ENCODE data around the gene IDH1.

Gene IDH1

DNA sequence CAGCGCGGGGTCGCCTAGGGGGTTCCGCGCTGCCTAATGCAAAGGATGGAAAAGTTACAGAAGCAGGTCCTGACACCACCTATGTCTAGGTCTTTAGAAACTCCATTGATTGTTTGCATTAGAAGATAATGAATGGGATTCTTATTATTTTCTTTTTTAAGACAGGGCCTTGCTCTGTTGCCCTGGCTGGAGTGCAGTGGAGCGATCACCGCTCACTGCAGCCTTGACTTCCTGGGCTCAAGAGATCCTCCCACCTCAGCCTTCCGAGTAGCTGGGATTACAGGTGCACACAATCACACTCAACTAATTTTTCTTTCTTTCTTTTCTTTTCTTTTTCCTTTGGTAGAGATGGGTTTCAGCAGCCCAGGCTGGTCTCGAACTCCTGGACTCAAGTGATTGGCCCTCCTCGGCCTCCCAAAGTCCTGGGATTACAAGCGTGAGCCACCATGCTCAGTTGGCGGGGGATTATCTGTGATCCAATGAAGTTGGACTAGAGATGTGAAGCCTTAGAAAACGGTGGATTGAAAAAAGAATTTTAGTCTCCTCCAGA lies 761 bp upstream of the IDH1 start:
- peak overlapping the region; percentile 97 for H3K4me2 ChIP-seq (ENCODE audit: low read length)
- peak overlapping the region; percentile 98 for H3K4me3 ChIP-seq (ENCODE audit: low read length)
- H3K4me1 ChIP-seq (ENCODE audit: control insufficient read depth, insufficient read depth, low read length): peaks cover 15% of the 10 kb centered on the region
- H3K36me3 ChIP-seq (ENCODE audit: insufficient read depth, low read length): peaks cover 8% of the 10 kb centered on the region
- no peaks in the 10 kb centered on the region for H3K27me3 ChIP-seq (ENCODE audit: control insufficient read depth, insufficient read depth, low read length)
- peak overlapping the region; percentile 83 for H3K9ac ChIP-seq (ENCODE audit: low read depth, low read length)
- H3K9me3 ChIP-seq (replicated peaks; ENCODE audit: low read length): no peaks in the 10 kb centered on the region

DNA sequence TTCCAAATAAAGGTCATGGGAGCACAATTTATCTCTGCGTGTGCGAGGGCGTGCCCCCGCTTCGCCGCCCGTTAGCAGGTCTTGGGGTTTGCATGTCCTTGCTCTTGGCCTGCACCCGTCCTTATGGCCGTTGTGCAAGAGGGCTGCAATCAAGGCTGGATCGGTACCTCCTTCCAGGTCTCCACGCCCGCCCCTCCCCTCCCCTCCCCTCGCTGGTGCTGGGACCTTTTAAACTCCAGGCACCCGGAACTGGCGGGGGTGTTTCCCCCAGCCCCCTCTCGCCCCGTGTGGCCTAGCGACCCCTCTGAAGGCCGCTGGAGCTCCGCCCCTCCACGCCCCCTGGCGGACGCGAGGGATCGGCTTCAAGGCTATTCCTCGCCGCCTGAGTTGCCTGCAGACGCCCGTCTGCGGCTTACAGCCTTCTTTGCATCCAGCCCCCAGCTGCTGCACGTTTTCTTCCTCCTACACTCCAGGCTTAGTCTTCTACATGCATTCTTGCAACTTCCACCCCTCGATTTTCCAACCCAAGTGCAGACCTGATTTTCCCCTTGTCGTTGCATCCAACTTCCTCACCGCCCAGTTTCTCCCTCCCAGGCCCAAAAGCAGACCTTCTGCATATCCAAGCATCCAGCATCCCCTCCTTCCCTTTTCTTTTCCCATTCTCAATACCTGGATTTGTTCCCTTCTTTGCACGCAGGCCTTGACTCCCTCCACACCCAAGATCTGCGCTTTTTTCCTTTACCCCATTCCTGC lies 577 bp downstream of the IDH1 start:
- no peaks in the 10 kb centered on the region for H3K27me3 ChIP-seq (ENCODE audit: control insufficient read depth, insufficient read depth, low read length)
- H3K4me1 ChIP-seq (ENCODE audit: control insufficient read depth, insufficient read depth, low read length): peaks cover 17% of the 10 kb centered on the region
- peak overlapping the region; percentile 82 for H3K9ac ChIP-seq (ENCODE audit: low read depth, low read length)
- no peaks in the 10 kb centered on the region for H3K9me3 ChIP-seq (replicated peaks; ENCODE audit: low read length)
- H3K4me3 ChIP-seq (ENCODE audit: low read length): peak overlapping the region; percentile 98
- peak overlapping the region; percentile 97 for H3K4me2 ChIP-seq (ENCODE audit: low read length)
- H3K36me3 ChIP-seq (ENCODE audit: insufficient read depth, low read length): peaks cover 12% of the 10 kb centered on the region

DNA sequence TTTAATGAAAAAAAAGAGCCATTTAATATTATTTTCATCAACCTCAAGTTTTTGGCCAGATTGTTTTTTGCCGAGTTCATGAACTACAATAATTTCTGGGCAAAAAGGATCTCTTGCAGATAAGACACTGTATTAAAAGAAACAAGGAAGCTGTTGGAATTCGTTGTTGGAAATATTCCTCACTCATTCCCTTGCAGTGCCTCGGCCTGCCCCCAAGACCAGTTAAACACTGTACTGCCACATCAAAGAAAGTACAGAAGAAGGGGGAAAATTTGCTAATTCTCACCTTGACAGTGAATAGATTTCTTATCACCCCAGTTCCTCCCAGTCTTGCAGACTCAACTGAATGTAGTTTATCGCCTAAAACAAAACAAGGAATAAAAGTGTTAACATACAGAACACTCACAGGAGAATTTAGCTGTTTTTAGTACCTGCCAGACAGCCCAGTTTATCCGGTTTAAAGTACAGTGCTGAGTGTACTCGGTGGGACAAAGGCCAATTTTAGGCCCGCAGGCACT lies 1.2 kb downstream of the IDH1 start:
- no peaks in the 10 kb centered on the region for H3K9me3 ChIP-seq (replicated peaks; ENCODE audit: low read length)

DNA sequence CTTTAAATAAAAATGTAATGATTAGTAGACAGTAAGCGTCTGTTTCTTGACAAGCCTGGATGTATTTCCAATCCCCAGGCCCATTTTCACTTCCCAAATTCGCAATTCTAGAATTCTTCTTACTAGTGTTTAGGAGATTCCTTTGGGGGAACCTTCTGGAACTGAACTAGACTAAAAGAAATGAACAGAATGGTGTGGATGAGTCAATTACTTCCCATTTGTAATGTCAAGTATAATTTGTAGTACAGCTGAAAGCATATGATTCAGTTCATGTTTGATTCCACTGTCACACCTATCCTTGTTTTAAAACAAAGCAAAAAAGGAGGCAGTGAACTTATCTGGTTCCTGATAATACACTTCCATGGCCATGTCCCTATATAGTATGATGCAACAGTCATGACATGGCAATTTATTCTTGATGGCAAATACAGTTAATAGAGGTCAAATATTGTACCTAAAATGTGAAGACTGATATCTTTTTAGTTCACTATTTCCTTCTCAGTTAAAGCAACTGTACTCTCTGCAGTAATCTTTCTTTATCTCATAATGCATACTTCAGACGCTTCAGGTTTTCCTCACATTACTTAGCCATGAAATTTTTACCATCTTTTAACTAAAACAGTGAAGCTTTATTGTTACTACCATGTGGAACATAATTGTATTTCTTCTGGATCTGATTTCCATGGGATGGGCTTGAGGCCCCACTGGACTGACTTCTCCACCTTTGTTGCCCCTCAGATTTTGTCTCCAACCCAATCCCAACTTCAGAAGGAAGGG lies 2.0 kb downstream of the IDH1 start:
- H3K4me3 ChIP-seq (ENCODE audit: low read length): no peak overlapping the region
- peaks cover 21% of the 10 kb centered on the region for H3K36me3 ChIP-seq (ENCODE audit: insufficient read depth, low read length)
- H3K4me2 ChIP-seq (ENCODE audit: low read length): peak overlapping the region; percentile 97
- H3K4me1 ChIP-seq (ENCODE audit: control insufficient read depth, insufficient read depth, low read length): peaks cover 17% of the 10 kb centered on the region
- no peaks in the 10 kb centered on the region for H3K27me3 ChIP-seq (ENCODE audit: control insufficient read depth, insufficient read depth, low read length)
- H3K9me3 ChIP-seq (replicated peaks; ENCODE audit: low read length): no peaks in the 10 kb centered on the region
- H3K9ac ChIP-seq (ENCODE audit: low read depth, low read length): no peak overlapping the region

More for the DNA sequence above, 1.2 kb downstream of the IDH1 start:
- Histone ChIP-seq H3K9ac (ENCODE audit: low read depth, low read length) (peak overlapping the region; percentile 82), H3K4me3 (ENCODE audit: low read length) (peak overlapping the region; percentile 98), H3K4me1 (ENCODE audit: control insufficient read depth, insufficient read depth, low read length) (peaks cover 17% of the 10 kb centered on the region), H3K27me3 (ENCODE audit: control insufficient read depth, insufficient read depth, low read length) (no peaks in the 10 kb centered on the region), H3K4me2 (ENCODE audit: low read length) (peak overlapping the region; percentile 97), H3K36me3 (ENCODE audit: insufficient read depth, low read length) (peaks cover 15% of the 10 kb centered on the region)

DNA sequence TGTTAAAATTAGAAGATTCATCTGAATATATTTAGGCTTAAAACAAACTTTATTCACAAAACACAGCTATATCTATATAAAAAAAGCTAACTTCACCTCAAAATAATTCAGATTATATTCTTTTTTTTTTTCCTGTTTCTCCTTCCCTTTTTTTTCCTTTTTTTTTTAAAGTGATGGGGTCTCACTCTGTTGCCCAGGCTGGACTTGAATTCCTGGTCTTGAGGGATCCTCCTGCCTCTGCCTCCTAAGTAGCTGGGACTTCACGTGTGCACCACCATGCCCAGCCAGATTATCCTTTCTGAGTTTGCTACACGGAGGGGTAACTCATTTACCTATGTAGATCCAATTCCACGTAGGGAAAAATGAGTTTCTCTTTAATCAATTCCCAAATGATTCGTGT lies 3.8 kb downstream of the IDH1 start:
- peaks cover 33% of the 10 kb centered on the region for H3K36me3 ChIP-seq (ENCODE audit: insufficient read depth, low read length)
- peaks cover 17% of the 10 kb centered on the region for H3K4me1 ChIP-seq (ENCODE audit: control insufficient read depth, insufficient read depth, low read length)
- no peak overlapping the region for H3K4me2 ChIP-seq (ENCODE audit: low read length)
- H3K4me3 ChIP-seq (ENCODE audit: low read length): no peak overlapping the region
- no peak overlapping the region for H3K9ac ChIP-seq (ENCODE audit: low read depth, low read length)
- no peaks in the 10 kb centered on the region for H3K27me3 ChIP-seq (ENCODE audit: control insufficient read depth, insufficient read depth, low read length)
- no peaks in the 10 kb centered on the region for H3K9me3 ChIP-seq (replicated peaks; ENCODE audit: low read length)

DNA sequence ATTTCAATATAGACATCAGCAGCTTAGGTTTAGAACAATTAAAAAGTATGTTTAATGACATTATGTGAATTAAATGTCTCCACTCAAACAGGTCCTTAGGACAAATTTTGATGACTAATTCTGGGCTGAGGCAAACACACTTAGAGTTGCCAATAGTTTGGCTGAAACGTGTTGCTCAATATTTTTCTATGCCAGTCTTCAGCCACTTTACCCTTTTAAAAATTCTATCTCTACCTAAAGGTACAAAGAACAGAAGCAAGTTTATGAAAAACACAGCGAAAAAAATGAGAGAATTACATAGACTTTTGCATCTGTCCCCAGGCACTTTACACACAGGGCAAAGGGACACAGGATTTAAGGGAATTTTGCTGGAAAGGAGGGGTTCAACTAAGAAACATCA lies 4.5 kb downstream of the IDH1 start:
- H3K4me2 ChIP-seq (ENCODE audit: low read length): no peak overlapping the region
- no peaks in the 10 kb centered on the region for H3K9me3 ChIP-seq (replicated peaks; ENCODE audit: low read length)
- peaks cover 33% of the 10 kb centered on the region for H3K36me3 ChIP-seq (ENCODE audit: insufficient read depth, low read length)
- H3K27me3 ChIP-seq (ENCODE audit: control insufficient read depth, insufficient read depth, low read length): no peaks in the 10 kb centered on the region
- H3K4me1 ChIP-seq (ENCODE audit: control insufficient read depth, insufficient read depth, low read length): peaks cover 13% of the 10 kb centered on the region
- no peak overlapping the region for H3K4me3 ChIP-seq (ENCODE audit: low read length)
- H3K9ac ChIP-seq (ENCODE audit: low read depth, low read length): no peak overlapping the region

DNA sequence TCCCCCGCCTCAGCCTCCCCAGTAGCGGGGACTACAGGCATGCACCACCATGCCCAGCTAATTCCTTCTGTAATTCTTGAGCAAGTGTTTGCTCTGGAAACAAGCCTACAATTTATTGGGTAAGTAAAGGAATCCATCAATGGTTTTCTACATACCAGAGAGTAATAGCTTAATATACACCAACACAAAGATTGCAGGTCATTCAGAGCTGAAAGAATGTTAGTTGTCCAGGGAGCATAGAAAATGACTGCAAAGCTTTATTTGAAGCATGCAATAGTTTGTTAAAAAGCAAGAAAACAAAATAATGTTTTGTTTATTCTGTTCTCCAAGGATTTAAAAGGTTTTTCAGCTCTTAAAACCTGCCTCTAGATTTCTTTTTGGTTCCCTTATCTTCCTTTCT lies 5.6 kb downstream of the IDH1 start:
- H3K4me1 ChIP-seq (ENCODE audit: control insufficient read depth, insufficient read depth, low read length): peaks cover 13% of the 10 kb centered on the region
- H3K9ac ChIP-seq (ENCODE audit: low read depth, low read length): no peak overlapping the region
- no peaks in the 10 kb centered on the region for H3K27me3 ChIP-seq (ENCODE audit: control insufficient read depth, insufficient read depth, low read length)
- H3K4me2 ChIP-seq (ENCODE audit: low read length): no peak overlapping the region
- H3K36me3 ChIP-seq (ENCODE audit: insufficient read depth, low read length): peaks cover 42% of the 10 kb centered on the region
- no peak overlapping the region for H3K4me3 ChIP-seq (ENCODE audit: low read length)
- no peaks in the 10 kb centered on the region for H3K9me3 ChIP-seq (replicated peaks; ENCODE audit: low read length)

DNA sequence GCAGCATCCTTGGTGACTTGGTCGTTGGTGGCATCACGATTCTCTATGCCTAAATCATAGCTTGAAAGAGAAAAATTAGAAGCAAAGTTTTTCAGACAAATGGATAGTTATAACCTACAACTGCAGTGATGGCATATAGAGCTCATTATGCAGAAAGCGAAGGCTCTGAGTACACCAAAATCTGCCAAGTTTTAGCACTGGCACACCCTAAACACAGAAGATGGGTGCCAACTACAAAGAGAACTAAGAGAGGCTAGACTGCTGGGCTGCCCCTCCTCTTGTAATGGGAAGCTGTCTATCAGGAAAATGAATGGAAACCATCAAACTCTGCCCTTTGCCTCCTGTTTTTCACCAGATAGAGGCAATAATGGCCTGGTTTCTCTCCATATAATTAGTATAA lies 6.3 kb downstream of the IDH1 start:
- Histone ChIP-seq H3K36me3 (ENCODE audit: insufficient read depth, low read length) (peaks cover 44% of the 10 kb centered on the region), H3K4me1 (ENCODE audit: control insufficient read depth, insufficient read depth, low read length) (peaks cover 9% of the 10 kb centered on the region), H3K9ac (ENCODE audit: low read depth, low read length) (no peak overlapping the region), H3K4me3 (ENCODE audit: low read length) (no peak overlapping the region), H3K4me2 (ENCODE audit: low read length) (no peak overlapping the region), H3K27me3 (ENCODE audit: control insufficient read depth, insufficient read depth, low read length) (no peaks in the 10 kb centered on the region), H3K9me3 (replicated peaks; ENCODE audit: low read length) (no peaks in the 10 kb centered on the region)

DNA sequence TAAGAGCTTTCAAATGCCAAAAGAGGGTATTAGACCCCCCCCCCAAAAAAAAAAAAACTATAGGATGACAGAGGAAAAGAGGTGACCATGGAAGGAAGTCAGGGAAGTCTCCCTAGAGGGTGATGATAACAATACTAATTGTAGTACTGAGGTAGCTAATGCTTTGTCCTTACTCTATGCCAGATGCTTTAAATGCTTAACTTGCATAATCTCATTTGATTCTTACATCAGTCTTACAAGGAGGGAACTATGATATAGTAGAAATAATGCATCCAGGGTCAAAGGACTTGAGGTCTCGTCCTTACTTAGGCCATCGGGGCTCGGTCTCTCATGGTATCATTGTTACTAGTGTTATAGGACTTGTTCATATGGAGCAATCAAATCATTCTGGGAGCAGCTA lies 9.1 kb downstream of the IDH1 start:
- no peaks in the 10 kb centered on the region for H3K27me3 ChIP-seq (ENCODE audit: control insufficient read depth, insufficient read depth, low read length)
- peaks cover 3% of the 10 kb centered on the region for H3K4me1 ChIP-seq (ENCODE audit: control insufficient read depth, insufficient read depth, low read length)
- H3K9me3 ChIP-seq (replicated peaks; ENCODE audit: low read length): no peaks in the 10 kb centered on the region
- no peak overlapping the region for H3K9ac ChIP-seq (ENCODE audit: low read depth, low read length)
- H3K36me3 ChIP-seq (ENCODE audit: insufficient read depth, low read length): peaks cover 54% of the 10 kb centered on the region
- no peak overlapping the region for H3K4me2 ChIP-seq (ENCODE audit: low read length)
- no peak overlapping the region for H3K4me3 ChIP-seq (ENCODE audit: low read length)

DNA sequence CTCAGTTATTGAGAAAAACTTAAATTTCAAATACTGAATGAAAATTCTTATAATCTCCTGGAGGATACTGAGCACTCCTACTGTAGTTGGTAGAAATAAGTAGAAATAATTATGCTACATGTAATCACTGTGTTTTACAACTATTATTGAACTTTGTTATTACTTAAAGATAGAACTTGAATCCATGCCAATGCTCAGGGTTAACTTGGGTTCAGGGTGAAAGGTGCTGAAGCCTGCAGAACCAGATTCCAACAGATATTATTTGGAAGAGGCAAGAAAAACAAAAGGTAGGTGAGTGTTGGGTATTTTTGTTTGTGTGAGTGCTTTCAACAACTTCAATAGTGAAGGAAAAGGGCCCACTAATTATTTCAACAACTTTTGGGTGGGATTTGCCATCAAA lies 10.4 kb downstream of the IDH1 start:
- no peaks in the 10 kb centered on the region for H3K9me3 ChIP-seq (replicated peaks; ENCODE audit: low read length)
- no peak overlapping the region for H3K4me3 ChIP-seq (ENCODE audit: low read length)
- H3K36me3 ChIP-seq (ENCODE audit: insufficient read depth, low read length): peaks cover 54% of the 10 kb centered on the region
- no peaks in the 10 kb centered on the region for H3K27me3 ChIP-seq (ENCODE audit: control insufficient read depth, insufficient read depth, low read length)
- no peak overlapping the region for H3K9ac ChIP-seq (ENCODE audit: low read depth, low read length)
- no peak overlapping the region for H3K4me2 ChIP-seq (ENCODE audit: low read length)
- H3K4me1 ChIP-seq (ENCODE audit: control insufficient read depth, insufficient read depth, low read length): no peaks in the 10 kb centered on the region

DNA sequence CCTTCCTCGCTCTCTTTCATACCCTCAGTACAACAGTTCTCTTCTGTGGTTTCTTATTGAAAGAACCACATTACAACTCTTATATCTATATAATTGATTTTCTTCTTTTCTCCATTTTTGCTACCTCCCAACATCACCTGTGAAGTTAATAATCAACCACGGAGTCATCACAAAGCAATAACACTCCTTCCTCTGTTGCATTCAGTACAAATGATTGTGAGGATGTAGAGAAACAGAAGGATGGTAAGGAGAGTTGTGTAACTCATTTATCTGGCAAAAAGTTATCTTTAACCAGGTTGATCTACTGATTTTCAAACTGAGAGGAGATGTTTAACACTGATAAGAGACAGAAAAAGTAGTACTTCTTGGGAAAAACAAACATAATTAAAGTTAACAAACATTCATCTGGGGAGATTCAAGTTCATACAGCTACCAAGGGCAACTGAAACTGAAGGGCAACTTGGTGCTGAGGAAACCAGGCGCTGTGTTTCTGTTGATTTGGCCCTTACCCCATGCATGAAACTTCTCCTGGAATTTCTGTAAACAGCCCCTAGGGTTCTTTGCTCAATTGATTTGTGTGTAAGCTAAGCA lies 14.2 kb downstream of the IDH1 start:
- Histone ChIP-seq H3K4me1 (ENCODE audit: control insufficient read depth, insufficient read depth, low read length) (no peaks in the 10 kb centered on the region), H3K27me3 (ENCODE audit: control insufficient read depth, insufficient read depth, low read length) (no peaks in the 10 kb centered on the region), H3K36me3 (ENCODE audit: insufficient read depth, low read length) (peaks cover 54% of the 10 kb centered on the region), H3K9ac (ENCODE audit: low read depth, low read length) (no peak overlapping the region), H3K4me2 (ENCODE audit: low read length) (no peak overlapping the region), H3K9me3 (replicated peaks; ENCODE audit: low read length) (no peaks in the 10 kb centered on the region), H3K4me3 (ENCODE audit: low read length) (no peak overlapping the region)
